Prostate gland (tissue), 2 donors: ENCODE data around the gene FLYWCH1.

ENCODE experiments used
- CTCF ChIP-seq, 4 experiments: fragments of 200-600 bp in 2 of 4; fragments of 450-650 bp in 2 of 4; sonication (generic) in 2 of 4; IDR thresholded peaks; 1 replicate in 3 of 4; 2 replicates in 1 of 4; pipeline ENCODE4 v1.5.1; 2016 to 2019; ENCODE audit warnings: antibody characterized with exemption in 4 of 4, mild to moderate bottlenecking in 2 of 4, moderate library complexity in 2 of 4
- POLR2A ChIP-seq: fragments of 450-650 bp; IDR thresholded peaks from one replicate; pipeline ENCODE4 v1.6.1; 2016; ENCODE audit warnings: antibody characterized with exemption, mild to moderate bottlenecking
- POLR2AphosphoS5 ChIP-seq: sonication (generic); formaldehyde crosslinking; IDR thresholded peaks from one replicate; pipeline ENCODE4 v1.6.1; 2017; ENCODE audit warnings: antibody characterized with exemption

GRCh38 chr16:2968368-2968737 is 56.6 kb downstream of the FLYWCH1 start:
- TF ChIP-seq CTCF (IDR thresholded peaks at IDR 0.05) (no peak), POLR2A (no peak), POLR2AphosphoS5 (no peak)
